Panc1 (cell line): ENCODE measurements around the gene NME4. TPM values are rescaled to one million over a fixed set of nuclear protein-coding genes. Genes with fewer than 3 reads are reported as not detected.
"Not testable (repeated sequence)": the region's sequence is repeated elsewhere in the genome, so short reads cannot be mapped to it uniquely, and the experiment has no call there.

Source experiments
- ATAC-seq: fragments of 200-7000 bp; cut with Tn5 transposase; 2 replicates; pipeline ENCODE4 v1.9.1; 2020; ENCODE audit warnings: mild to moderate bottlenecking, moderate library complexity
- BruUV-seq: library from RNA; stranded (reverse); fragments of 400-500 nt; replicated peaks from 2 replicates; lab custom pipeline; 2021; lab: Mats Ljungman, UMichigan
- CTCF ChIA-PET: fragments of 300-600 bp; sonication (Branson Sonifier 250); formaldehyde crosslinking; loops from one replicate; lab custom pipeline; 2022; ENCODE audit warnings: antibody characterized with exemption; lab: Charles Lee
- POLR2A ChIA-PET: fragments of 300-600 bp; sonication (Branson Sonifier 250); formaldehyde crosslinking; loops from one replicate; lab custom pipeline; 2022; ENCODE audit warnings: antibody characterized with exemption; lab: Charles Lee
- DNase-seq: peaks from one replicate; pipeline ENCODE4 v3.0.0-alpha.2; 2010; ENCODE audit warnings: low read depth, low spot score
- H3K27ac ChIP-seq: 2 replicates; pipeline ENCODE4 v1.5.1; 2011; ENCODE audit warnings: mild to moderate bottlenecking, low read length, inconsistent platforms
- H3K27me3 ChIP-seq: fragments of 200-500 bp; sonication (Bioruptor generic); 2 replicates; pipeline ENCODE4 v1.6.0; 2014; ENCODE audit warnings: low read length, inconsistent platforms; ENCODE audit not compliant: control insufficient read depth, insufficient read depth
- H3K36me3 ChIP-seq: fragments of 200-500 bp; sonication (Bioruptor generic); 2 replicates; pipeline ENCODE4 v1.5.1; 2014; ENCODE audit warnings: inconsistent platforms, mild to moderate bottlenecking, low read length, moderate library complexity; ENCODE audit not compliant: control insufficient read depth, insufficient read depth
- H3K4me1 ChIP-seq: 2 replicates; pipeline ENCODE4 v1.5.1; 2011; ENCODE audit warnings: inconsistent platforms, mild to moderate bottlenecking, low read length, moderate library complexity; ENCODE audit not compliant: control insufficient read depth, insufficient read depth
- H3K4me3 ChIP-seq, 2 experiments: 2 replicates each; pipeline ENCODE4 v1.5.1; 2011 to 2012; ENCODE audit warnings: low read depth in 2 of 2, low read length in 2 of 2, mild to moderate bottlenecking in 2 of 2, inconsistent platforms in 1 of 2, moderate library complexity in 1 of 2
- H3K9me3 ChIP-seq: fragments of 200-500 bp; sonication (Bioruptor generic); 2 replicates; pipeline ENCODE4 v1.5.1; 2014; ENCODE audit warnings: low read depth, mild to moderate bottlenecking, inconsistent platforms, low read length, moderate library complexity; ENCODE audit not compliant: control insufficient read depth, insufficient read depth
- CTCF ChIP-seq: fragments of 450-650 bp; IDR thresholded peaks from 2 replicates; pipeline ENCODE4 v1.5.1; 2017; ENCODE audit warnings: mild to moderate bottlenecking
- POLR2AphosphoS5 ChIP-seq: IDR thresholded peaks from 2 replicates; pipeline ENCODE4 v1.6.1; 2012; ENCODE audit warnings: mild to moderate bottlenecking, low read depth, low read length, moderate library complexity
- REST ChIP-seq, 2 experiments: IDR thresholded peaks; 2 replicates each; pipeline ENCODE4 v1.6.1; 2011 to 2012; ENCODE audit warnings: low read depth in 2 of 2, control low read depth in 1 of 2, low read length in 1 of 2, mild to moderate bottlenecking in 1 of 2, moderate library complexity in 1 of 2; ENCODE audit not compliant: insufficient read depth in 1 of 2
- SIN3A ChIP-seq: IDR thresholded peaks from 2 replicates; pipeline ENCODE4 v1.6.1; 2012; ENCODE audit warnings: low read depth, mild to moderate bottlenecking, low read length, moderate library complexity, borderline replicate concordance; ENCODE audit not compliant: insufficient read depth
- TCF7L2 ChIP-seq: IDR thresholded peaks from 2 replicates; pipeline ENCODE4 v1.6.1; 2011; ENCODE audit warnings: mild to moderate bottlenecking, low read depth, low read length, inconsistent platforms
- in situ Hi-C: cut with HindIII; loops from 2 replicates; pipeline ENCODE4 v1.10.0; 2016; ENCODE audit warnings: low sequenced_read_pairs, low pct_unique_long_range_greater_than_20kb
- intact Hi-C: fragments of 100-400 bp; cut with micrococcal nuclease; formaldehyde crosslinking; loops from one replicate; pipeline ENCODE4 v1.10.0; 2022; ENCODE audit not compliant: unreplicated experiment
- total RNA-seq: library from RNA; stranded (reverse); gene quantifications from one replicate; pipeline ENCODE4 v1.2.1, GENCODE V29; 2021; ENCODE audit not compliant: unreplicated experiment

Gene NME4
- total RNA-seq, 1 experiment from 2014 or later: 500 TPM

GRCh38 chr16:377419-377951, 19.5 kb upstream of the NME4 start:
- no TSS peak for BruUV-seq
- ATAC-seq (no peak), DNase-seq (no peak)
- Histone ChIP-seq H3K36me3 (no peaks in the 10 kb centered on the region), H3K4me1 (peaks cover 15% of the 10 kb centered on the region), H3K27me3 (no peaks in the 10 kb centered on the region), H3K27ac (no peak overlapping the region), H3K9me3 (no peaks in the 10 kb centered on the region), H3K4me3 (no peak overlapping the region)
- ChIA-PET CTCF (no interaction called here), POLR2A (no interaction called here)
- intact Hi-C loops: no loop called here
- TF ChIP-seq CTCF (no peak), REST (IDR thresholded peaks at IDR 0.05; ENCODE audit: insufficient read depth in 1 of 2, low read depth in 2 of 2, low read length in 1 of 2) (no peak), POLR2AphosphoS5 (no peak), SIN3A (no peak)
- in situ Hi-C loops: no loop called here

- ATAC-seq, H3K36me3 ChIP-seq, H3K27ac ChIP-seq, intact Hi-C loops, H3K9me3 ChIP-seq, H3K27me3 ChIP-seq, BruUV-seq, DNase-seq, H3K4me3 ChIP-seq, CTCF ChIA-PET, in situ Hi-C loops, POLR2A ChIA-PET: not testable (repeated sequence)
- peaks cover 22% of the 10 kb centered on the region for H3K4me1 ChIP-seq
These were observed 18.7 kb upstream of the NME4 start for GRCh38 chr16:378113-378820.

GRCh38 chr16:378821-379182, 18.2 kb upstream of the NME4 start:
- TF ChIP-seq CTCF (no peak), SIN3A (no peak), POLR2AphosphoS5 (no peak), REST (IDR thresholded peaks at IDR 0.05; ENCODE audit: insufficient read depth in 1 of 2, low read depth in 2 of 2, low read length in 1 of 2) (no peak), TCF7L2 (no peak)
- CTCF ChIA-PET: no interaction called here
- no peak overlapping the region for H3K27ac ChIP-seq
- no peaks in the 10 kb centered on the region for H3K9me3 ChIP-seq
- no peaks in the 10 kb centered on the region for H3K27me3 ChIP-seq
- DNase-seq (no peak), ATAC-seq (no peak)
- no peak overlapping the region for H3K4me3 ChIP-seq
- no peaks in the 10 kb centered on the region for H3K36me3 ChIP-seq
- H3K4me1 ChIP-seq: peaks cover 28% of the 10 kb centered on the region
- POLR2A ChIA-PET: no interaction called here
- BruUV-seq: no TSS peak
- intact Hi-C loops: no loop called here
- in situ Hi-C loops: no loop called here
